Transverse colon (tissue), 4 donors: ENCODE data around the gene RPS6KA2. TPM values are rescaled to one million over a fixed set of nuclear protein-coding genes. Genes with fewer than 3 reads are reported as not detected.

Experiments used
- DNase-seq: peaks from one replicate; pipeline ENCODE4 v3.0.0-alpha.2; 2019
- H3K27ac ChIP-seq, 4 donors: fragments of 200-600 bp; sonication (generic); 2 replicates each; pipeline ENCODE4 v1.5.1; 2016 to 2018; ENCODE audit warnings: inconsistent platforms in 4 of 4
- H3K27me3 ChIP-seq: fragments of 200-600 bp; sonication (generic); 2 replicates; pipeline ENCODE4 v1.5.1; 2017; ENCODE audit warnings: inconsistent platforms
- H3K36me3 ChIP-seq, 4 donors: fragments of 200-600 bp; sonication (generic); 2 replicates each; pipeline ENCODE4 v1.5.1; 2017 to 2019; ENCODE audit warnings: inconsistent platforms in 4 of 4
- H3K4me1 ChIP-seq, 4 donors: fragments of 200-600 bp; sonication (generic); 2 replicates each; pipeline ENCODE4 v1.5.1; 2017 to 2020; ENCODE audit warnings: inconsistent platforms in 4 of 4
- H3K4me3 ChIP-seq, 4 donors: fragments of 200-600 bp; sonication (generic); 1 replicate in 1 of 4; 2 replicates in 3 of 4; pipeline versions ENCODE4 v1.5.1 to v1.6.1; 2017 to 2019; ENCODE audit warnings: inconsistent platforms in 4 of 4
- H3K9me3 ChIP-seq, 2 donors: fragments of 200-600 bp; sonication (generic); 2 replicates each; pipeline ENCODE4 v1.5.1; 2017 to 2019; ENCODE audit warnings: inconsistent platforms in 2 of 2
- CTCF ChIP-seq, 5 experiments: fragments of 200-600 bp in 3 of 5; fragments of 450-650 bp in 2 of 5; sonication (generic) in 3 of 5; IDR thresholded peaks; 1 replicate in 2 of 5; 2 replicates in 3 of 5; pipeline ENCODE4 v1.5.1; 2016 to 2017; ENCODE audit warnings: antibody characterized with exemption in 5 of 5, inconsistent platforms in 3 of 5, mild to moderate bottlenecking in 2 of 5, moderate library complexity in 1 of 5
- EP300 ChIP-seq: sonication (generic); formaldehyde crosslinking; IDR thresholded peaks from one replicate; pipeline ENCODE4 v1.6.1; 2017; ENCODE audit warnings: antibody characterized with exemption, low read depth
- POLR2A ChIP-seq: fragments of 450-650 bp; IDR thresholded peaks from one replicate; pipeline ENCODE4 v1.6.1; 2016; ENCODE audit warnings: antibody characterized with exemption, mild to moderate bottlenecking, moderate library complexity
- POLR2AphosphoS5 ChIP-seq, 3 donors: sonication (generic); formaldehyde crosslinking; IDR thresholded peaks; one replicate each; pipeline ENCODE4 v1.6.1; 2016; ENCODE audit warnings: antibody characterized with exemption in 3 of 3
- WGBS, 2 donors: methylation state at CpG; one replicate each; pipeline ENCODE4 v1.1.5; 2018; ENCODE audit warnings: low coverage in 1 of 2; 5-methylcytosine and 5-hydroxymethylcytosine counted together
- in situ Hi-C, 4 donors: fragments of 200-750 bp; cut with MboI; loops; one replicate each; pipeline versions ENCODE4 v1.15.0 to v1.15.1; 2017; ENCODE audit warnings: low sequenced_read_pairs in 3 of 4, low pct_ligation_motif_present in 1 of 4, low pct_unique_long_range_greater_than_20kb in 1 of 4
- intact Hi-C: fragments of 100-400 bp; cut with DNase I; formaldehyde crosslinking; loops from one replicate; pipeline ENCODE4 v1.15.1; 2023; ENCODE audit warnings: low total_unique reads
- total RNA-seq, 4 donors: library from RNA; depleted of rRNA; stranded (reverse); fragments of >200 nt; gene quantifications; one replicate each; pipeline ENCODE4 v1.1.0, GENCODE V29; 2016

RPS6KA2 gene
- total RNA-seq, 4 donors from 2014 or later: 9.6 to 41.1 (median 15.4) TPM

- H3K36me3 ChIP-seq: no peaks in the 10 kb centered on the region
- no peaks in the 10 kb centered on the region for H3K27me3 ChIP-seq
- no peak for TF ChIP-seq POLR2A
- TF ChIP-seq EP300: no peak
- peak in 2 of 3 donors; percentile 14 to 22 for TF ChIP-seq POLR2AphosphoS5 (IDR thresholded peaks at IDR 0.05)
- TF ChIP-seq CTCF (IDR thresholded peaks at IDR 0.05): no peak
- peak overlapping the region in 3 of 4 donors; percentile 7 to 24 (median 12) for H3K27ac ChIP-seq
- H3K9me3 ChIP-seq: no peaks in the 10 kb centered on the region
- no peak for DNase-seq
- intact Hi-C loops: no loop called here
- WGBS, 2 donors: 81 to 86% methylated on average over 10 to 11 of the region's 11 CpGs
- peaks cover 0 to 9% (median 0%) of the 10 kb centered on the region in 4 donors for H3K4me1 ChIP-seq
- in situ Hi-C loops: no loop called here
- no peak overlapping the region for H3K4me3 ChIP-seq
These were observed 51.8 kb downstream of the RPS6KA2 start for GRCh38 chr6:166575205-166575604.

GRCh38 chr6:166573511-166574216 is 53.4 kb downstream of the RPS6KA2 start:
- Histone ChIP-seq H3K4me1 (peaks cover 0 to 9% (median 0%) of the 10 kb centered on the region in 4 donors), H3K36me3 (no peaks in the 10 kb centered on the region), H3K27me3 (no peaks in the 10 kb centered on the region), H3K9me3 (no peaks in the 10 kb centered on the region), H3K27ac (no peak overlapping the region), H3K4me3 (no peak overlapping the region)
- in situ Hi-C loops (no loop called here), intact Hi-C loops (no loop called here)
- 85 to 93% methylated on average over 6 to 17 of the region's 18 CpGs for WGBS, 2 donors
- TF ChIP-seq EP300 (no peak), POLR2AphosphoS5 (IDR thresholded peaks at IDR 0.05) (no peak), CTCF (IDR thresholded peaks at IDR 0.05) (no peak), POLR2A (no peak)
- no peak for DNase-seq

GRCh38 chr6:166572370-166573261 is 54.4 kb downstream of the RPS6KA2 start:
- DNase-seq: no peak
- in situ Hi-C loops: no loop called here

More at GRCh38 chr6:166572370-166573261, 54.4 kb downstream of the RPS6KA2 start:
- H3K36me3 ChIP-seq: no peaks in the 10 kb centered on the region
- TF ChIP-seq CTCF (IDR thresholded peaks at IDR 0.05) (no peak), EP300 (no peak), POLR2AphosphoS5 (IDR thresholded peaks at IDR 0.05) (no peak), POLR2A (no peak)
- H3K4me3 ChIP-seq: no peak overlapping the region
- H3K27ac ChIP-seq: peak overlapping the region in 3 of 4 donors; percentile 13 to 58 (median 19)
- H3K4me1 ChIP-seq: peaks cover 0 to 9% (median 0%) of the 10 kb centered on the region in 4 donors
- H3K27me3 ChIP-seq: no peaks in the 10 kb centered on the region
- H3K9me3 ChIP-seq: no peaks in the 10 kb centered on the region
- intact Hi-C loops: no loop called here
- WGBS, 2 donors: 78% methylated on average over 18 of the region's 18 CpGs; no CpG with 5 or more reads in 1 of the 2 donors
